ENCODE data around the gene DSCAM. TPM values are rescaled to one million over a fixed set of nuclear protein-coding genes. Genes with fewer than 3 reads are reported as not detected.

Gene DSCAM
- total RNA-seq, 1 donor from 2014 or later, result not detected

GRCh38 chr21:40060083-40060677 lies 786.8 kb downstream of the DSCAM start:
- H3K4me1 ChIP-seq, result no peaks in the 10 kb centered on the region
- no peaks in the 10 kb centered on the region for H3K27me3 ChIP-seq
- H3K27ac ChIP-seq, result no peak overlapping the region
- no peak for DNase-seq (ENCODE audit: extremely low spot score in 2 of 2)
- H3K36me3 ChIP-seq, result no peaks in the 10 kb centered on the region
- no peaks in the 10 kb centered on the region for H3K9me3 ChIP-seq
- intact Hi-C loops (cut with DNase I), result no loop called here
- H3K4me3 ChIP-seq, result no peak overlapping the region
- no peak for TF ChIP-seq POLR2AphosphoS5 (IDR thresholded peaks at IDR 0.05; ENCODE audit: insufficient read depth in 1 of 2, low read depth in 1 of 2)
- no peak for TF ChIP-seq POLR2A (IDR thresholded peaks at IDR 0.05)
- TF ChIP-seq CTCF (IDR thresholded peaks at IDR 0.05), result no peak

DNA sequence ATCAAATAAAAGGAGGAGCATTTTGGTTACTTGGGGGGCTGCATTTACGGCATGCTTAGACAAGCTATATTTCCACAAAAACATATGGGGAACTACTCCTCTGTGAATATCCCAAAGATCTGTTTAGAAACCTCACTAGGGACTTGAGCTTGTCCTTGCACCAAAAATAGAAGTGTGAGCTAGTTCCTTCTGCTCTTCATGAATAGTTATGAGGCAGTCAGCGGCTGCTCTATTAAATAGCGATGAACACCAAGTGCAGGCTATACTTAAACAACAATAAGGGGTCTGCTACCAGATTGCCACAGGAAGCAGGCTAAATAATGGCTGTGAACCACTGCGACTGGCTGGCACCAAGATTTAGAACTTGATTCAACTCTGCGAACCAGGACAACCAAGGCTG lies 789.6 kb downstream of the DSCAM start:
- Histone ChIP-seq H3K27ac (no peak overlapping the region), H3K4me1 (peaks cover 7% of the 10 kb centered on the region), H3K36me3 (no peaks in the 10 kb centered on the region), H3K9me3 (no peaks in the 10 kb centered on the region), H3K27me3 (no peaks in the 10 kb centered on the region), H3K4me3 (no peak overlapping the region)
- TF ChIP-seq POLR2A (IDR thresholded peaks at IDR 0.05), result no peak
- TF ChIP-seq CTCF (IDR thresholded peaks at IDR 0.05), result no peak
- TF ChIP-seq POLR2AphosphoS5 (IDR thresholded peaks at IDR 0.05; ENCODE audit: insufficient read depth in 1 of 2, low read depth in 1 of 2), result no peak
- intact Hi-C loops (cut with DNase I), result no loop called here
- DNase-seq (ENCODE audit: extremely low spot score in 2 of 2), result no peak

DNA sequence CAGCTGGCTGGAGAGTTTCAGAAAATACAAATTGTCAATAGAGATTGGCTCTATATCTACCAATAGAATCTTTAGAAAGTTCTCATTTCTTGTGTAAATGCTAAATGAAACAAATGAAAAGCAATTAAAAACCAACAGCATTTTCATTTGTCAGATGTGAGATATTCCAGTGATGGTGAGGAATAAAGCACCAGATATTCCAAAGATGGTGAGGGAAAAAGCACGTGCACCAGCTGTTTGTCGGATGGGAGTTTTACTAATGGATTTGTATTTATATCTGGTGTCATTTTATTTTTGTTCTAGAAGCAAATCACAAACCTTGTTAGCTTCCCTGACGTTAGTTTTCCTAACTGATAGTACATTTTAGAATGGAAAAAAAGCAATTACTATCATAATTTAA lies 790.9 kb downstream of the DSCAM start:
- no peak for DNase-seq (ENCODE audit: extremely low spot score in 2 of 2)
- intact Hi-C loops (cut with DNase I), result no loop called here
- Histone ChIP-seq H3K9me3 (no peaks in the 10 kb centered on the region), H3K36me3 (no peaks in the 10 kb centered on the region), H3K27me3 (no peaks in the 10 kb centered on the region), H3K4me3 (no peak overlapping the region), H3K27ac (no peak overlapping the region), H3K4me1 (peaks cover 7% of the 10 kb centered on the region)
- TF ChIP-seq POLR2A (IDR thresholded peaks at IDR 0.05), result no peak
- TF ChIP-seq CTCF (IDR thresholded peaks at IDR 0.05), result no peak
- no peak for TF ChIP-seq POLR2AphosphoS5 (IDR thresholded peaks at IDR 0.05; ENCODE audit: insufficient read depth in 1 of 2, low read depth in 1 of 2)

- Histone ChIP-seq H3K9me3 (no peaks in the 10 kb centered on the region), H3K36me3 (no peaks in the 10 kb centered on the region), H3K4me1 (peaks cover 9% of the 10 kb centered on the region), H3K27ac (peak overlapping the region; percentile 61), H3K4me3 (no peak overlapping the region), H3K27me3 (no peaks in the 10 kb centered on the region)
- no peak for DNase-seq (ENCODE audit: extremely low spot score in 2 of 2)
- no peak for TF ChIP-seq POLR2A (IDR thresholded peaks at IDR 0.05)
- peak in 1 of 2 donors; percentile 23 for TF ChIP-seq POLR2AphosphoS5 (IDR thresholded peaks at IDR 0.05; ENCODE audit: insufficient read depth in 1 of 2, low read depth in 1 of 2)
- no peak for TF ChIP-seq CTCF (IDR thresholded peaks at IDR 0.05)
- intact Hi-C loops (cut with DNase I), result no loop called here
Observed at GRCh38 chr21:40054403-40054802, 792.6 kb downstream of the DSCAM start.

GRCh38 chr21:40053007-40053406 lies 794.0 kb downstream of the DSCAM start:
- no peak for DNase-seq (ENCODE audit: extremely low spot score in 2 of 2)
- Histone ChIP-seq H3K36me3 (no peaks in the 10 kb centered on the region), H3K27me3 (no peaks in the 10 kb centered on the region), H3K27ac (peak overlapping the region; percentile 61), H3K4me1 (peaks cover 13% of the 10 kb centered on the region), H3K9me3 (no peaks in the 10 kb centered on the region), H3K4me3 (no peak overlapping the region)
- TF ChIP-seq POLR2AphosphoS5 (IDR thresholded peaks at IDR 0.05; ENCODE audit: insufficient read depth in 1 of 2, low read depth in 1 of 2) (peak; percentile 79 to 85), POLR2A (IDR thresholded peaks at IDR 0.05) (no peak), CTCF (IDR thresholded peaks at IDR 0.05) (no peak)
- intact Hi-C loops (cut with DNase I), result no loop called here

Measured in vagina (tissue), 2 donors.